DMS114 treated with DMSO at 0.1 percent for 48 hours (cell line): ENCODE data around the gene MEG3.

Experiments
- DNase-seq: peaks from one replicate; lab custom pipeline; 2025; ENCODE audit not compliant: unreplicated experiment; lab: John Stamatoyannopoulos, UW

The MEG3 gene

DNA sequence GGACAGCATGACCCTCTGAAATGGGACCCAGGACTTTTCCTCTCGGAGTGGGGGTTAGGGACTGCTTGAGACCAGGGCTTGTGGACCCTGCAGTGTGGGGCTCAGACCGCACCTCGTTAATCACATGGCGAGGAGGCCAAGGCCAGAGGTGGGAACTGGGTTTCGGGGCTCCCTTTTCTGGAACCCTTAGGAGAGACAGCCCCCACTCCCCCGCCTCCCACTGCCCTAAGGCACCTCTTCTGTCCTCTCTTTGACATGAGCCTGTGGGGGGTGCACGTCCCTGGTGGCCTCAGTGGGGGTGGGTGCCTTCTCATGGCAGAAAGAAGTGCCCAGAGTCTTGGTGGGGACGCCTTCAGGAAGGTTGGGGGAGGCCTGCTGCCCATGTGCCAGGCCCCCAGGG, 53.3 kb downstream of the MEG3 start:
- DNase-seq = no peak

DNA sequence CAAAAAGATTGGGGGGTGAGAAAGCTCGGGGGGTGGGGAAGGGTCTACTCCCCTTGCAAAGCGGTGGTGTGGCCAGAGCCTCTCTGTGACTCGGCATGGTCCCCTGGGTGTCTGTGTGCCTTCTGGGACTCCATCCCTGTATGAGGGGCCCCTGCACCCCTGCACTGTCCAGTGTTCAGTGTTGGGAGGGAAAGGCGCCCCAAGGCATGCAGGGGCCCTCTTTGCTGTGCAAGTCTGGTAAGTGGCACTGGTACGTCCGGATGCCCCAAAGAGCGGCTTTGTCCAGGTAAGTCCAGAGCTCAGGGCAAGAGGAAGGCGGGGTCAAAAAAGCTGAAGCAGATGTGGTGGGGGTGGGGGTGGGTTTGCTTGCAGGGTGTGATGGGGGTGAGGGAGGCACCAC, 53.9 kb downstream of the MEG3 start:
- DNase-seq = no peak

DNA sequence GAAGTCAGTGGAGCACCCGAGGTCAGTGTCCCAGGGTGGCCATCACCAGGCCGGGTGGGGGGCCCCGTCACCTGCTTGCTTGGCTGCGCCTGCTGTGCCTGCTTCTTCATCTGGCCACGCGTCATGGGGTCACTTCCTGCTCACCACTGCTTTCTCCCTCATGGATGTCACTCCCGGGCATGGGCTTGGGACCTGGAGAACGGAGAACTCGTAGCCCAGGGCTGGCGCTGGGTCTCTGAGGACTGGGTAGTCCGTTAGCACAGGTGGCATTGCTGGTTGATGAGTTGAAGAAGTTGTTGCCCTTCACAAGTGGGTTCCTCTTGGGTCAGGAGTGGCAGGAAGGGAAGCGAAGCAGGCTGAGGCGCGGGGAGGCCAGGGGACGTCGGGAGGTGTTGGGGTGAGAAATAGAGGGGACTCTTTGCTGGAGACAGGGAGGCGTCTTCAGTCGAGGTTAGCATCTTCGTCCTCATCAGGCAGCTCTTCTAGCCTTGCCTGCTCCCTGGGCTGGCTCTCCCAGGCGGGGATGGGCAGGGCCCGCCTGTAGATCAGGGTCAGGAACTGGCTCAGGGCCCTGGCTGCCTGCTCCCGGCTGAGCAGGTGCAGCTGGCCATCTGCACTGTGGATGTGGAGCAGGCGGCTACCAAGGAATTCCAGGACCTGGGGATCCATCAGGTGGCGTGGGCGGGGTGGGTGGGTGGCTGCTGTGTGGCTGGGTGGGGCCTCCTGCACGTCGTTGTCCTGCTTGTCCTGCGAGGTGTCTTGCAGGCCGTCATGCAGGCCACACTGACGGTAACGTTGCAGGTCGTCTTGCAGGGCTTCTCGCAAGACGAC, 54.6 kb downstream of the MEG3 start:
- no peak for DNase-seq

DNA sequence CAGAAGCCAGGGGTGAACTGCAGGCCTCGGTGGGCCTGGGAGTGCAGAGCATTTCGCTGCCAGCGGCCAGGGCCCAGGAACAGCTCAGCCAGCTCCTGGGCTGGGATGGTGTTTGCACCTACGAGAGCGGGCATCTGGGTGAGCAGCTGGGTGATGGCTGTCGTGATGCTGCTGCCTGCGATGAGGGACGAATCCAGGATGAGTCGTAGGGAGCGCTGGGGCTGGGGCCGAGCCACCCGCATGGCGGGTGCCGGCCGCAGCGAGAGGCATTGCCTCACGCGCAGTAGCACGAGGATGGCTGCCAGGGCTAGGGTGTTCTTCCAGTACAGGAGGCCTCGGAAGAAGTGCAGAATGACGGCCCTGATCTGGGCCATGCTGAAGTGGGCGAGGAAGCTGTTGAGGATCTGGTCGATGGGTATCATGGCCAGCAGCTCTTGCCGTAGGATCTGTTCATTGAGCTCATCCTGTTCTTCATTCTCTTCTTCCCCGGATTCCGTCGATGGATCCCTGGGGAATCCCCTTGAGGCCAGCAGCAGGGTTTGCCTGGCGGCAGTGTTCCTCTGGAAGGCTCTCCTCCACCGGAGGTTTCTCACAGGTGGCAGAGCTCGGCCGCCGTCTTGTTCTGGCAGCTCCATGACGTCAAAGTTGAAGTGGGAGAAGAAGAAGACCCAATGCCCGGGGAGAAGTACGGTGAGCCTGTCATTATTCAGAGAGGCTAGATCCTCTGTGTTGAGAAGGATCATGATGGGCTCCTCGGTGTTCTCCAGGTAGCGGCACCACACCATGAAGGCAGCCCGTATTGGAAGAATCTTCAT, 55.5 kb downstream of the MEG3 start:
- DNase-seq = no peak

DNA sequence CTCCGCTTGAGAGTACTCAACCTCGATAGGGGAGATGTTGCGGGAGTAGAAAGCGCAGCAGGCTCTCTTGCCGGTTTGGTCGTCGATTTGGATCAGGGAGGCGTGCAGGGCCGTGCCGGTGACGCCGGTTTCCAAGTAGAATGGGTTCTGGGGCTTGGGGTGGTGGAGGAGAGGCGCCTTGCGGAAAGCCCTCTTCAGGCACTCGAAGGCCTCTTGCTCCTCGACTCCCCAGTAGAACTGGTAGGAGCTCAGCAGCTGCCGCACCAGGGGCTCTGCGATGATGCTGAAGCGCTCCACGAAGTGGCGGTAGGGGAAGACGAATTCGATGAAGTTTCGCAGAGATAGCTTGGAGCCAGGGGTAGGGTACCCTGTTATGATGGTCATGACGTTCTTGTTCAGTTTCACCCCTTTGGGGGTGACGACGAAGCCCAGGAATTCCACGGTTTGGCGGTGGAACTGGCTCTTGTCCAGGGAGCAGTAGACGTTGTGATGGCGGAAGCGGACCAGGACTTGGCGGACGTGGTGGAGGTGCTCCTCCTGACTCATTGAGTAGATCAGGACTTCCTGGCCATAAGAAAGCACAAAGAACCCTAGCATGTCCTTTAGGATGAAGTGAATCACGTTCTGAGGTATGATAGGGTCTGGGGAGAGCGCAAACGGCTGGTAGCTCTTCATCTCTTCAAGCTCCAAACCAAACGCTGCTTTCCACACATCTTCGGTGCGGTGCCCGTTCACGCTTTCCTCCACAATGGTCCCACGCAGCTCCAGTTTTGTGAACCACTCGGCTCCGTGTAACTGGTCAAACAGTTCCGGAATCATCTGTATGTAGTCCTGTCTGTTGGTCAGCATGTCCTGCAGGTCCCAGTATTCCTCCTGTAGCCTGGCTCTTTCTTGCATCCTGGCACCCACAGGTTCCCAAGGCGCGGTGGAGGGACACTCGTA, 56.4 kb downstream of the MEG3 start:
- no peak for DNase-seq

DNA sequence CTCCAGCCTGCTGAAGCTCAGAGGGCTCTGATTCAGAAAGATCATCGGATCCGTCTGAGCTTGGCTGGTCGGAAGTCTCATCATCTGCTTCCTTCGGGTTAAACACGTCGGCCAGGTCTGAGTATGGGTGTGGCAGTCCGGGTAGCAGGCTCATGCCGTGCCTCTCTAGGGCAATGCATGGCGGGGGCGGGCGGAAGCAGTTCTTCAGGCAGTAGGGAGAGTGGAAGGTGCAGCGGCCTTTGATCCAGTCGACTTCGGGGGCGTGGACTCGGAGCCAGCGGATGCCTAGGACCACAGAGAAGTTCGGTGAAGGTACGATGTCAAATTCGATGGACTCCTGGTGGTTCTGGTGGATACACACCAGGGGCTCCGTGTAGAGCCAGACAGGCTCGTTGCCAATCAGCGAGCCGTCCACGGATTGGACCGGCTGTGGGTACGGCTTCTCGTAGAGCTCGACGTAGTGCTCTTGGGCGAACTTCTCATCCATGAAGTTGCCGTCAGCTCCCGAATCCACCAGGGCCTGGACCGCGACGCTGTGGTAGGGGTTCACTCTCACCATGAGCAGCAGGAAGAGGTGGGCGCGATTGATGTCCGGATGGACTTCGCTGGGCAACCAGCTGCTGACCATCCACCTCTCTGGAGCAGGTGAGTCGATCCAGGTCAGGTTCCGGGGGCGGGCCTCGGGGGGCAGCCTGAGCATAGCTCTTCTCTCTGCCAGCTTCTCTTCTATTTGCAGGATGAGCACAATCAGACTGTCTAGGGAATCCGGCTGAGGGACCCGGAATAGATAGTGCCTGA, 57.3 kb downstream of the MEG3 start:
- no peak for DNase-seq

DNA sequence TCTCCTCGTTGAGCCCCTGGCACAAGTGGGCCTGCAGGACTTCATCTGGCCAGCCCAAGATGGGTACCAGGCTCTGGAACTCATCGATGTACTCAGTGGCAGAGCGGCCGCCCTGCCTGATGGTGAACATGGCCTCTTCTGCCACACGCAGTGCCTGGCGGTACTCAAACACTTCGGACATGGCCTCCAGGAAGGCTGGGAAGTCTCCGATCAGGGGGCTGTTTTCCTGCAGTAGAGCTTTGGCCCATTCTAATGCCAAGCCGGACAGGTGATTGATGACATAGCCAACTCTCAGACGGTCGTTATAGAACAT, 57.8 kb downstream of the MEG3 start:
- no peak for DNase-seq

DNA sequence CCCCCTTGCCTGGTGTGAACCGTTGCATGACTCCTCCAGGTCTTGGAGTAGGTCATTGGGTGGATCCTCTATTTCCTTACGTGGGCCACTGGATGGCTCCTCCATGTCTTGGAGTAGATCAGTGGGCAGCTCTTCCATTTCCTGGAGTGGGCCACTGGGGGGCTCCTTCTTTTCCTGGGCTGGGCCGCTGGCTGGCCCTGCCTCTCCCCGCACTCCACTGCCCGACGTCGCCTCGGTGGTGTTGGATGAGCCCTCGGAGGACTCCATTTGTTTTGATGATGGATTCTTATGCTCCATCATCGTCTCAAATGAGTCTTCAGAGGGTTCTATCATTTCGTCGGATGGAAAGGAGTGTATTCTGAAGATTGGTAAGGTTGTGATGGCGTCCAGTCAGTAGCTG, 58.5 kb downstream of the MEG3 start:
- DNase-seq = no peak

DNA sequence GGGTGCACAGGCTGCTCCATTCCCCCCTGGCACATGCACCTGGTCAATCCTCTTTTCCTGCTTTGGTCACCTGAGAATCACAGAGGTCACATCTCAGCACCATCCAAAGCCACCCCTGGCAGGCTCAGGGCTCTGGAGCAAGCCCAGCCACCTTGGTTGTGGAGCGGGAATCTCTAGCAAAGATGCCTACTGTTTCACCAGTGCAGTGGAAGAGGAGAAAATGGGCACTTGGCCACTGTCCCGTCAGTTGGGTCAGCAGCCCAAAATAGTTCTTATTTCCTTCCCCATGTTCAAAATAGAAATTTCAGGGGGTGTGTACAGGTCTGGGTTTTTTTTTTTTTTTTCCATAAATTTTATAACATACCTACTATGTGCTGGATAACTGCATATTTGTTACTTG, 59.3 kb downstream of the MEG3 start:
- no peak for DNase-seq

DNA sequence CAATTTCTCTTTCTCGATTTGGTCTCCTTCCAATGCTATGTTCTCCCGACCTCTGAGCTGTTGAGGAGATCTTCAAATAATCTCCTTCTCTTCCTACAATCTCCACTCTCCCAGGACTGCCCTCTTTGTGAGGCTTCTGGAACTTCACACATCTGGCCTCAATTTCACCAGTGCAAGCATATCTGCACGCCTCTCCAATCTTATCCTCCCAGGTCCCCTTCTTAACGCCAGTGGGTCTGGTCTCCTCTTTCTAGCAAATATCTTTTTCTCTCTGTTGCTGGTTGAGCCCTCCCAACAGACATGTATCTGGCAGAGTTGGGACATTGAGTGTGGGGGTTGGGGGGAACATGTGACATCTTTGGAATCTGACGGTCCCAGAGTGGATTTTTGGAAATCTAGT, 59.7 kb downstream of the MEG3 start:
- no peak for DNase-seq

DNA sequence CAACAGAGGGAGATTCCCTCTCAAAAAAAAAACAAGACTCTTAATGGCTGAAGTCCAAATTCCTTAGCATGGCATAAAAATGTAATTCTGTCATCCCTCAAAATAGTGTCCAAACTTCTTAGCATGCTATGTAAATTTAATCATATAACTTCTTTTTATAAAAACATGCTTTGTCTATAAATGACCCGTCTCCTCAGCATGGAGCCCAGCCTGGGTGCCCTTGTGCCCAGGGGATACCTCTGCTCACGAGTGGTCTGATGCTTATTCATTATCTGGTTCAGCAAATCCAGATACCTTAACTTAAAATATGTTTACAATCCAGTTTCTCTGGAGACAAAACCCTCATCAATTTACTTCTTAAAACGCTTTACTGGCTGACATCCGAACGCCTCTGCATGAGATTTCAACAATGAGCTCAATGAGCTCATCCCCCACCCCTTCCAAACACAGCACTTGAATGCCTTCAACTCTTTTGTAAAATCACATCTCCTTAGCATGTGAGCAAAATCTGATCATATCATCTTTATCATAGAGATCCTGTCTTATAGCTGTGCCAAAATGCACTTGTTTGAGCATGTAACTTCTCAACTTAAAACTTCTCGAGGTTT, 61.9 kb downstream of the MEG3 start:
- DNase-seq = no peak

DNA sequence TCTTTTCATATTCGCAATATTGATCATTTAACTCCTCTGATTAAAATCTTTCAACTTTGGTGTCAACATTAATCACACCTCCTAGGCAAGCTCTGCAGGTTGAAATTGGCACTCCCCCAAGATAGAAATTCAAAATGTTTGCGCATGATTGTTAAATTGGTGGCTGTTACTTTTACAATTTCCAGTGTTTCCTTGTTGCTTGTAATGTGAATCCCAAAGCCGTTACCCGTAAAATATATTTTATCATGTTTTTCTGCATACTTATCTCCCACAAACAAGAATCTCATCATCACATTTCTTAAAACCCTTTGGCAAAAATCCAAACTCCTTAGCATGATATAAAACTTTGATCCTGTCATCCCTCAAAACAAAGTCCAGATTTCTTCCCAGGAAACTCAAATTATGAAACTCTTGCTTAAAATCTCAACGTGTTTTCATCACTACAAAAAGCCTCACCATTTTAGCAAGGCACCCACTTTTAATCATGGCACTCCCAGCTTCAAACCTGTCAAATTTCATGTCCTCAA, 62.9 kb downstream of the MEG3 start:
- DNase-seq = no peak

DNA sequence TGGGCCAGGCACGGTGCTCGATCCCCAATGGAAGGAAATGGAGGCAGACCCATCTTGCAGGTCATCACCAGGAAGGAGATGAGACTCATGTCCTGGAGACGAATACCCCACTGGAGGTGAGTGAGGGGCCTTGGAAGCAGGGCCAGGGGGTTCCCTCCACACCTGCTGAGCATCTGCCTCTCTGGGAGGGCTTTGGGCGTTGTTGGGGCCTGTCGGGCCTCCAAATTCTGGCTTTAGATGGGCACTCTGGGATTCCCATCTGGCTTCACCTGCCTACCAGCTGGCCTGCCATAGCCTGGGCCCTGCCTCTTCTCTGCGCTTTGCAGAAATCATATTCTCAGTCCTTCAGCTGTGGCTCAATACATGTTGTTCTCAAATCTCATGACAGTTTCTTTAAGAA, 63.7 kb downstream of the MEG3 start:
- no peak for DNase-seq

DNA sequence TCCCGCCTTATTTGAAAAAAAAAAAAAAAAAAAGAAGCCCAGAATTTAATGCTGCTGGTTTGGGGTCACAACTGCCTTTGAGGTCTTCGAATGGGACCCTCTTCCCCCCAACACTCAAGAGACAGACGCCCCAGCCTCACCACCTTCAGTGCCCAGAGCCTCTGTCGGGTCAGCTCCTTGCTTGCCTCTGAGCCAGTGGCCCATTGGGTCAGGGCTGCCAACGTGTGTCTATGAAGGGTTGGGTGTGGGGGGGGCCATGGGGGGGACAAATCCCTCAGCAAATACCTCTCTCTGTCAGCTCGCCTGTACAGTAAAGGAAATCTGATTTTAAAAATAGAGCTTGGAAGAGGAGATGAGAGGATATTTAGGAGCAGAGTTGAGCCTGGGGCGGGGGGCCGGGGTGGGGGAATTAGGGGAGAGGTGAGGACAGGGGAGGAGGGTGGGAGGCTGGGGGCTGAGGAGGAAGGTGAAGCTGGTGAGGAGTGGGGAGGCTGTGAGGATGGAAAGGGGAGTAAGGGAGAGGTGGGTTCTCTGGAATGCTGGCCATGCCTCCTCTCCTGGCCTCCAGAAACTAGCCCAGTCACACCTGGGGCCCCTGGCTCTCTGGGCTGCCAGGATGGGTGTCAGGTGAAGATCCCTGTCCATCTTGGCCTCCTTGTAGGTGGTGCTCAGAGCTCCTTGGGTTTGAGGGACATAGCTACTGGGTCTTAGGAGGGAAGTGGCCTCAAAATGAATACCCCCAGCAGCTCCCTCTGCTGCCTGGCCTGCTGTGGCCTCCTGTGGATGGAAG, 64.3 kb downstream of the MEG3 start:
- DNase-seq = no peak

DNA sequence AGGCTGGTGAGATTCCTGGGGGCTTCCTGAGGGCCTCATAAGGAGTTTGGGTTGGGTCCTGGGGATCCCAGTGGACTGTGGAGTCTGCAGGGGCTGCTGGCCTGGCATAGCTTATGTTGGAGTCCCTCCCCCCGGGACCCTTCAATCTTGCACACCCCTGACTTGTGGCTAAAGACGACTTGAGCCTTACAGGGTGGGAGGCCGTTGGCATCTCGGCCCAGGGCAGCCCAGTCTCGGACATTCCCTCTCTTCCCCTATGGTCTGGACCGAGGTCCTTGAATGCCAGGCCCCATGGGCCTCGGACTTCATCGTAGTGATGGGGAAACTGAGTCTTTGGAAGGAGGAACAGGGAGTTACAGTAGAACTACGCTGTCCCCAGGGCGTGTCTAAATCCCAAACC, 65.1 kb downstream of the MEG3 start:
- no peak for DNase-seq

DNA sequence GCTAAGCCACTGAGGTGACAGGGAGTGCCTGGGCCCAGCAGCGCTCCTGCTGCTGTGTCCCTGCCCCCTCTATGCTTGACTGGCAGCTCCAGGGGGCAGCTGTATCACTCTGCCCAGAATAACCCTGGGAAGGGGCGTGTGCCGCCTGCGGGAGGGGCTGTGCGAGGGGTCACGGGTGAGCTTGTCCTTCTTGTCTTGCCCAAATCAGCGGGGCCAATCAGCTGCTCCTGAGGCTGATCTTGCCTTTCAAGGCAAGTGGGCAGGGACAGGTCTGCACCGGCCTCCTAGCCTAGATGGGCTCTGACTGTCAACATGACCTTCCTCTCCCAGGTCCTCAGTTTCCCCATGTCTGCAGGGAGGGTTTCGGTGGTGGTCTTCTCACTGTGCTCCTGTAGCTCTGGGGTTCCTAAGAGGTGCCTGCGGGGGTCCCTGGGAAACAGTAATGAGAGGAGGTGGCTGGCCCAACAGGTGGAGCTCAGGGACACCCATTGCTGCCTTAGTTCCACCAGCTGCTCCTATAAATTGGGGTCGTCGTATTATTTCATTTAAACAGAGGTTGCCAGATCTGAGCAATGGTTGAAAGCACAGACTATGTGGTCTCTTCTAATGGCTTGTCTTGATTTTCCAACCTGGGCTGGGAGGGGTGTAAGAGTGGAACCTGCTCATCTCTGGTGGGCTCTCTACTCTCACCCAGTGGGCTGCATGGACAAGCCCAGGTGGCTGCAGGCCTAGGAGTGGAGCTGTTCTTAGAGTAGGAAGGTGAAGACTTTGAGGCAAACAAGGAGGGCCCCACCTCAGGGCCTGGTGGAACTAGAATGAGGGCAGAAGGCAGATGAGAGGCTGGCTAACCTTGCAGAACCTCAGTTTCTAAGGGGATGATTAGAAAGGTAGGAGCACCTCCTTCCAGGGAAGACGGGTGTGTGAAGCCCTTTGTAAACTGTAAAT, 65.9 kb downstream of the MEG3 start:
- no peak for DNase-seq

DNA sequence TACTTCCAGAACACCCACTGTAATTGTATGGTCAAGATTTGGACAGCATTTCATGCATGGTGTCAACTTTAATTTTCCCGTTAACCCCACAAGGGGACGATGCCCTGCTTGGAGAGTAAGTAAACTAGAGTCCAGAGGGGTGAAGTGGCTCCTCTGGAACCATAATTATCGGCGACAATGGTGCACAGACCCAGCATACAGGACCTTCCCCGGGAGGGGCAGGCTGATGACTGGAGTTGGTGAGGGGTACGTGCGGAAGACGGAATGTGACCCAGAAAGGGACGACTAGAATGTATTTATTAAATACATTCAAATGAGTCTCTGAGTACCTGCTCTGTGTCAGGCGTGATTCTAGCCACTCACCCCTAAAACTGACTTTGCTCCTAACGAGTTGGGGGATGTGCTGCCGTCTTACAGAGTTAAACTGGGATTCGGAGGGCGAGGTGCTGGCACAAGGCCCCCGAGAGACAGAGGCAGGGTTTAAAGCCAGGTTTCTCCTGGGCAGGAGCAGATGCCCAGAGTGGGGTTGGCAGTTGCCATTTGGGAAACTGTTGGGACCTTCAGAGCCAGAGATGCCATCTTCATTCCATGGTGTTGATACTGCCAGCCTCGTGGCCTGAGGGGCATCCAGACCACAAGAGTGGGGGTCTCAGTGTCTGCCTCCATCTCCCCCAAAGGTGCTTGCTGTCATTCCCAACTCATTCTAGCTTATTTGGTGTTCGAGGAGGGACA, 66.7 kb downstream of the MEG3 start:
- DNase-seq = no peak

DNA sequence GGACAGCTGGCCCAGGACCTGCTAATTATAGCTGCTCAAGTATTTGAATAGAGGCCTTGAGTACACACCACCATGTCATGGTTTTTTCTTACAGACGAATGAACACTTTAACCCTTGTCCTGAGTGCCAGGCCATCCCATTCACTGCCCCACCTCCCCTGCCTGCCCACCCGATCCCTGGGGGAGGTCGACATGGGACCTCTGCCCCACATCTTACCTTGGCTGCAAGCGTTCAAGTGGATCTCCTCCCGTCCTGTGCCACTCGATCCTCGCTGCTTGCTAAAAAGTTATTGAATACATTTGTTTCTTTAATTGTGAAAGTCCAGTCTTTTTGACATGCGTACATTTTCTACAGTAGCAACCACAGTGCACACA, 67.3 kb downstream of the MEG3 start:
- DNase-seq = no peak
